Measurements from ENCODE around the gene DEFB127.

Gene DEFB127

GRCh38 chr20:142290-142689 is 15.0 kb upstream of the DEFB127 start, which contains the start of gene DEFB126:
Gene DEFB126, plus strand, starts transcription at chr20:142590. Its CDS starts 39 bp downstream, at chr20:142629.
- H3K27me3 ChIP-seq (ENCODE audit: insufficient read depth, poor library complexity, severe bottlenecking) = peaks cover 47% of the 10 kb centered on the region
- no peaks in the 10 kb centered on the region for H3K9me3 ChIP-seq (ENCODE audit: severe bottlenecking)
- DNase-seq (ENCODE audit: low spot score) (no peak), ATAC-seq (ENCODE audit: low read depth) (no peak; the same call in 2 of the 3 replicates)
- H3K4me1 ChIP-seq (ENCODE audit: insufficient read depth, poor library complexity, severe bottlenecking) = no peaks in the 10 kb centered on the region
- no peak for TF ChIP-seq CTCF (IDR thresholded peaks at IDR 0.05; ENCODE audit: poor library complexity, severe bottlenecking)
- H3K36me3 ChIP-seq (ENCODE audit: low read depth) = no peaks in the 10 kb centered on the region
- H3K4me3 ChIP-seq (ENCODE audit: severe bottlenecking) = no peak within 1 kb of the TSS
- H3K27ac ChIP-seq (ENCODE audit: poor library complexity, severe bottlenecking) = no peak within 1 kb of the TSS

GRCh38 chr20:145877-146276 is 11.4 kb upstream of the DEFB127 start:
- no peak overlapping the region for H3K4me3 ChIP-seq (ENCODE audit: severe bottlenecking)
- no peak for TF ChIP-seq CTCF (IDR thresholded peaks at IDR 0.05; ENCODE audit: poor library complexity, severe bottlenecking)
- H3K27ac ChIP-seq (ENCODE audit: poor library complexity, severe bottlenecking) = no peak overlapping the region
- H3K27me3 ChIP-seq (ENCODE audit: insufficient read depth, poor library complexity, severe bottlenecking) = peaks cover 55% of the 10 kb centered on the region
- ATAC-seq (ENCODE audit: low read depth) (no peak), DNase-seq (ENCODE audit: low spot score) (no peak)
- H3K36me3 ChIP-seq (ENCODE audit: low read depth) = no peaks in the 10 kb centered on the region
- H3K4me1 ChIP-seq (ENCODE audit: insufficient read depth, poor library complexity, severe bottlenecking) = no peaks in the 10 kb centered on the region
- H3K9me3 ChIP-seq (ENCODE audit: severe bottlenecking) = no peaks in the 10 kb centered on the region

- Histone ChIP-seq H3K27me3 (ENCODE audit: insufficient read depth, poor library complexity, severe bottlenecking) (peaks cover 29% of the 10 kb centered on the region), H3K27ac (ENCODE audit: poor library complexity, severe bottlenecking) (no peak overlapping the region), H3K36me3 (ENCODE audit: low read depth) (no peaks in the 10 kb centered on the region), H3K9me3 (ENCODE audit: severe bottlenecking) (no peaks in the 10 kb centered on the region), H3K4me3 (ENCODE audit: severe bottlenecking) (no peak overlapping the region), H3K4me1 (ENCODE audit: insufficient read depth, poor library complexity, severe bottlenecking) (no peaks in the 10 kb centered on the region)
- no peak for TF ChIP-seq CTCF (IDR thresholded peaks at IDR 0.05; ENCODE audit: poor library complexity, severe bottlenecking)
- DNase-seq (ENCODE audit: low spot score) (no peak), ATAC-seq (ENCODE audit: low read depth) (no peak)
Observed at GRCh38 chr20:152131-152530, 5.1 kb upstream of the DEFB127 start.

GRCh38 chr20:164618-165017 is 7.4 kb downstream of the DEFB127 start:
- no peak for TF ChIP-seq CTCF (IDR thresholded peaks at IDR 0.05; ENCODE audit: poor library complexity, severe bottlenecking)
- DNase-seq (ENCODE audit: low spot score) (no peak), ATAC-seq (ENCODE audit: low read depth) (no peak)

GRCh38 chr20:168876-169275 is 11.6 kb downstream of the DEFB127 start:
- Histone ChIP-seq H3K4me1 (ENCODE audit: insufficient read depth, poor library complexity, severe bottlenecking) (no peaks in the 10 kb centered on the region), H3K4me3 (ENCODE audit: severe bottlenecking) (no peak overlapping the region), H3K9me3 (ENCODE audit: severe bottlenecking) (no peaks in the 10 kb centered on the region), H3K36me3 (ENCODE audit: low read depth) (no peaks in the 10 kb centered on the region), H3K27me3 (ENCODE audit: insufficient read depth, poor library complexity, severe bottlenecking) (peaks cover 20% of the 10 kb centered on the region), H3K27ac (ENCODE audit: poor library complexity, severe bottlenecking) (no peak overlapping the region)
- no peak for DNase-seq (ENCODE audit: low spot score)
- no peak for ATAC-seq (ENCODE audit: low read depth)
- no peak for TF ChIP-seq CTCF (IDR thresholded peaks at IDR 0.05; ENCODE audit: poor library complexity, severe bottlenecking)

More at GRCh38 chr20:164618-165017, 7.4 kb downstream of the DEFB127 start:
- H3K27ac ChIP-seq (ENCODE audit: poor library complexity, severe bottlenecking) = no peak overlapping the region
- no peaks in the 10 kb centered on the region for H3K9me3 ChIP-seq (ENCODE audit: severe bottlenecking)
- no peaks in the 10 kb centered on the region for H3K36me3 ChIP-seq (ENCODE audit: low read depth)
- H3K27me3 ChIP-seq (ENCODE audit: insufficient read depth, poor library complexity, severe bottlenecking) = peaks cover 28% of the 10 kb centered on the region
- H3K4me1 ChIP-seq (ENCODE audit: insufficient read depth, poor library complexity, severe bottlenecking) = no peaks in the 10 kb centered on the region
- H3K4me3 ChIP-seq (ENCODE audit: severe bottlenecking) = no peak overlapping the region

Measured in RWPE2 (cell line).